ENCODE measurements around the gene PROX1.
"Not testable (repeated sequence)": the region's sequence is repeated elsewhere in the genome, so short reads cannot be mapped to it uniquely, and the experiment has no call there.

The PROX1 gene

DNA sequence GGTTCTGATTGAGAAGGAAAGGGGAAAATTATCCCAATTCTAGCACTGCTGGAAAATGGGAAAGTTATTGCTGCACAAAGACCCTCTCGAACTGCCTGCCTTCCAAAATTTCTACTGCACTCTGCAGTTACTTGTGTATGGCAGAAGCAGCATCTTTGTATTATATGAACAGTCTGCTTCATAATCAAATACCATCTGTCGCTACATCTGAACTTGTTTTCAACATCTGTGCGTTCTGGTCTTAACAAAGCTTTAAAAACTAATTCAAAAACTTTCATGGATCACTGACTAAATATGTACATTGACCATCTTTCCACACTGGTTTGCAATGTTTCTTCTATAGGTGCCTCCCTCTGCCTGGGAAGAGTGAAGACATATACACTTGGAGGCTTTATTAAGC, 79.2 kb downstream of the PROX1 start:
- in situ Hi-C loops (cut with MboI; ENCODE audit: low sequenced_read_pairs), result no loop called here

DNA sequence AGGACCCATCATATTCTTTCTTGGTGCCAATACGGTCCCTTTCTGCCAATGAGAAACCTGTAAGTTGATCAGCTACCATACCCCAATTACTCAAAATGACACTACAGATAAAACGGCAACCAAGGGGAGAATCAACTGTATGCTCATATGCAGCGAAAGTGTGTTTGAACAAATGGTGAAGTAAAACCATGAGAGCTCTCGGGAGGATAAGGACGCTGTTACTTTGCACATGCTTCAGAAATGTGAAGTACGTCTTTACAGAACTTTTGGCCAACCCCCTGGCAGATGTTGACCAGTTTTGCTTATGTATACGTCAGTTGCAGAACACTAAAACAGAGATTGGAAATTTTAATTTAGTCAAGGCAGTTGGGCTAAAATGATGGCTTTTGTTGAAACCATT, 79.6 kb downstream of the PROX1 start:
- in situ Hi-C loops (cut with MboI; ENCODE audit: low sequenced_read_pairs), result no loop called here

DNA sequence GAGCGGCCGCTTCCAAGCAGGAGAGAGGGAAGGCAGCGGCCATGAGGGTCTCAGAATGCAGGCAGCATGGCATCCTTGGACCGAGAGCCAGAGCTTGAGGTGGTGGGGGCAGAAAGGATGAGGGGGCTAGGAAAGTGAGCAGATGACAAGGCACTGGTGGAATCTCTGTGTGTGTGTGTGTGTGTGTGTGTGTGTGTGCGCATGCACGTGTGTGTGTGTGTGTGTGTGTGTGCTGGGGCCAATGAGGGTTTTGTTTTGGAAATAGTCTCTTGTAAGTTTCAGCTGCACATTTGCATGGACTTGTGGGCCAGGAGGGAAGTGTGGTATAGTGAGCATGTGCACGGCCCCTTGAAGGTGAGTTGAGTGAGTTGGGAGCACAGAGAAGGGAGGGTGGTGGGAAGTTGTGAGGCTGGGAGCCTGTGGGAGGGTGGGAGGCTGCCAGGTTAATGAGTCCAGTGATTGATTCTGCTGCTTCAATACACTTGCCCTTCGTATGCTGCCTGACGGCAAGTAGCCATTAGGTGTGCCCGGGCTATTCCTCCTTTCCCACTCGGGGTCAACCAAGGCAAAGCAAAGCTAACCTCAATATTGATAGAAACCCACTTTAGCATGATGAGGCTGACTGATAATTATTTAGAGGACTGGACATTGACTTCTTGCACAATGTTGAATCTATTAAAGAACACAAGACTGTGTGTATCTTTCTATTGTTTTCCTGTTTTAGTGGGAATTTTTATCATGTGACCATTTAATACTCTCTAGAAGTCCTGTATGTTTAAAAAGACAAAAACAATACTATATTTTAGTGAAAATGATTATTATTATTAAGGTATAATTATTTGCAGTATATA, 80.3 kb downstream of the PROX1 start:
- in situ Hi-C loops (cut with MboI; ENCODE audit: low sequenced_read_pairs), result no loop called here

DNA sequence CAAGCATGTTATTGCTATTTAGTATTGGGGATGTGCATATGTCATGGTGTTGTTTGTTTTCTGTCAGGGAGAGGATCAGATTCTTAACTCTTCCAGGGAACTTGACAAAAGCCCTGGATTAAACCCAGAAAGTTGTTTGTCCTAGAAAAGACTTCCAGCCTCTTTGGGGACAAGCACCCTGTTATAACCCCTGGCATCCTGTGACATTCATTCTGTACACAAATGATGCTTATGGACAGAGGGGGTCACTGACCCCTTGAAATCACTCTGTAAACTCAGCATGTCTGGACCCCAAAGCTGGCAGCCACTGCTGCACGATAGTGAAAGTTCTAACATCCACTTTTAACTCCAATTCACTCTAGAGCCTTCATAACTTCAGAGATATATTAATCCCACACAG, 81.2 kb downstream of the PROX1 start:
- in situ Hi-C loops (cut with MboI; ENCODE audit: low sequenced_read_pairs), result no loop called here

DNA sequence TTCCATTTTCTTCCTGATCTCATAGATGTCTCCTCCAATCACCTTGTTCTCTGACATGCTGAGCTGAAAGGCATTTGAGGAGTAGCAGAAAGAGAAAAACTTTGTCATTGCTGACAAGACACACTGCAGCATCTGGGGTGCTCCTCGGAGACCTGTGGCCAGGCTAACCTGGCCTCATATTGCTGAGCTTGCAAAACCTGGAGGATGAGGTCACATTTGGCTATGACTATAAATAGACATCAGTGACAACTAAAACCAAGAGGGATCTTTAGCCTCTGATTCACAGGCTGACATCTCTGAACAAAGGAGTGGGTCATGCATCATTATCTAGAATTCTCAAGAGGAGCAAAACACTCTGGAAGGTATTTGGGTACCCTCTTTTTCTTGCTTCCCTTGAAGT, 83.7 kb downstream of the PROX1 start:
- in situ Hi-C loops (cut with MboI; ENCODE audit: low sequenced_read_pairs), result no loop called here

DNA sequence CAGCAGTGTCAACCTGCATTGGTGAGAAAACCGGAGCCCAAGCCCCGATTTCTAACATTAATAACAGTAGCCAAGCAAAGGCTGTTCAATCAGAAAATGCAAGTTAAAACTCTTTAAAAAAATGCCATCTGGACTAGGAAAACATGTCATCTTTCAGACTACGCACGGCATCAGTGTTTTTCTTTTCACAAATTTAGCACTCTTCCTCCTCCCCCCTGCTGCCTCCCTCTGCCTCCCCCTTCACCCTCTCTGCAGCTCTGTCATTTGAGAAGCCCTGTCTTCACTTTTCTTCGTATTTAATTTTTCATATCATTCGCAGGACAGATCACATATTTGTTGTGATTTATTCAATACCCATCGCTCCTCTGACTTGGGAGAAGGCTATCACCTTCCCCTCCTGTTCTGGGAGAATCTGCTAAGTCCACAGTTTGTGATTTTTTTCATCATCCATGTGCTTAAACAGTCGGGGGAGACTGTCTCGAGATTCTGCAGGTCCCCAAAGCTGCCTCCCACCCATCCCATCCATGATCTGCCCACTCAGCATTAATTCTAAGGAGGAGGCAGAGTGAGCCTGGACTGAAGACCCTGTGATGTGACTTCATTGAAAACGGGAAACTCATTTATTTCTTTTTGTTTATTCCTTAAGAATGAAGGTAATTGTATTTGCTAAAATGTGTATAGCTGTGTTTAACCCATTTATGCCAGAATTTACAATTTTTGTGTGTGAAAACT, 84.8 kb downstream of the PROX1 start:
- in situ Hi-C loops (cut with MboI; ENCODE audit: low sequenced_read_pairs), result no loop called here

DNA sequence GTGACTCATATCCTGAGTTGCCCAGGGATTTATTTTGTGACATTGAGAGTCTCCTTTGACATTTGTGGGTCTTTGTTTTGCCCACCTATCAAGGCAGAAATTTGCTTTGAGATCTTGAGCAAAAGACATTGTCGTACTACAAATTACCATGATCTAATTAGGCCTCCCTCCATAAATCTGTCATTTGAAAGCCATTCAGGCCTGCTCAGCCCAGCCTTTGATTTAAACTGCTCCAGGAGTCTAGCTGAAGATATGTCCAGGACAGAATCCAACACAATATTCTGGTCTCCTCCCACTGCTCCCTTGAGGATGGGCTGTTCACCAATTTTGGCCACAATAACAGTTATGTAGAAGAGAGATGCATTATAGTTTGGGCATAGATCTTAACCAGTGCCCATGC, 86.7 kb downstream of the PROX1 start:
- in situ Hi-C loops (cut with MboI; ENCODE audit: low sequenced_read_pairs), result no loop called here

DNA sequence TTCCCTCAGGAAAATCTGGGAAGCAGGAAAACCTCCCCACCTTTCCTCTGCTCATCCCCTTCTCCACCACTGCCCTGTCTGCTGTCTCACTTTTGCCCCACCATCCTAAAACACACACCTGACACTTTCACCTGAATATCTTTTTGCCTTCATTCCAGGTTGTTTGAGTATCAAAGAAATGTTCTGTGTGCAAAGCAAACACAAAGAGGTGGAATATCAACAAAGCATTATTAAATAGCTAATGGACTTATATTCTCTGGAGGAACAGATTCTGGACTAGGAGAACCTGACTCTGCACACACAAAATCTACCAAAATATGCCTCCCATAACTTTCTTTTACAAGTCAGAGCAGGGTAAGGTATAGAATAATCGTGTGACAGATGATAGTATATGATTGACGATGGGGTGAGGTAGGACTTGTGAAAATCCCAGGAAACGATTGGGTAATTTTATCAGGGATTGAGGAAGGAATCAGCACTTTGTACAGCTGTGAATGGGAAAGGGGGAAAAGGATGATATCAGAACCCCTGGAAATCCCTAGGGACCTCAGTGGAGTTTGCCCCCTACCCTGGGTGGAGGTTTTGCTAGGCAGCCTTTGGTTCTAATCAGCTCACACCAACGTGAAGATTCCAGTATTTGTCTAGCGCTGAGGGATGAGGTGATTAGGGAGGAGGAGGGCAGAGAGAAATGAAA, 87.7 kb downstream of the PROX1 start:
- in situ Hi-C loops (cut with MboI; ENCODE audit: low sequenced_read_pairs), result no loop called here

DNA sequence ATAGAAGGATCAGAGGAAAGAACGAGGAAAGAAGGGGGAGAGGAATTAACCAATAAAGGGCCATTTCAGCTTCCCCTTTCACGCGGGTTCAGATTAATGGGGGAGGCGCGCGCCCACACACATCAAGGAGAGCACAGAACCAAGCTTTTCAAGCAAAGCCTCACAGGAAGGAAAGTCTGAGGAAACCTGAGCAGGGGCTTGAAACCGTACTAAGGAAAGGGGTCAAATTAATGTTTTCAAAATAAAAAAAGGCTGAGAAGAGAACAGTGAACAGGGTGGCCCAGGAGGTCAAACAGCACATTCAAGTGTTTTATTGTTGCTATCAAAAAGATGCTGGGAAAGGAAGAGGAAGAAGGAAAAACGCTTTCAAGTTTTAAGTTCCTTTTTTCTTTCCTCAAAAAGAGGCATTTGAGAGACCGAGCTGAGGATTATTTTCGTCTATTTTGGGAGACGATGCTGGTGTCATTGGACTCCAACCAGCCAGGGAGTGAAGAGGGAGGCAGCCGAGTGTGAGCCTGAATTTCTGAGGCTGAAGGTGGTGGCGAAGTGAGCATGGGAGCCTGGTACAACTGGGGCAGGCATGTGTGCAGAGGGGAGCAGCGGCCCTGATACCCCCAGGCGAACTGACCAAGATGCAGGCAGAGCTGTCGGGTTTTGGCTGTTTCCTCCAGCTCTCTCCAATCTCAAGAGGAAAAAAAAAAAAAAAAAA, 88.4 kb downstream of the PROX1 start:
- in situ Hi-C loops (cut with MboI; ENCODE audit: low sequenced_read_pairs), result no loop called here

DNA sequence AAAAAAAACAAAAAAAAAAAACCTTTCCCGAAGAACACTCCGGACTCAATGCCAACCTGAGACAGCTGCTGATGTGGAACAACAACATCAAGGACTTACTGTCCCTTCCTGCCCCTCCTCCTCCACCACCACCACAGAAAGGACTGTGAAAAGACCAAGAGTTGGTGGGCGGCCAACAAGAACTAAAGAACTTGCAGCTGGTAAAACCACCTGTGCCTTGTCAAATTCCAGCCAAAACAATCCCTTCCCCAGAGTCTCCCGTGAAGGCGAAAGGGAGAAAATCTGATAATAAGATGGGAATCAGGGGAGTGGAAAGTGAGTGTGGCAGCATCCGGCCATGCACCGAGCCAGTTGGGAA, 88.9 kb downstream of the PROX1 start:
- in situ Hi-C loops (cut with MboI; ENCODE audit: low sequenced_read_pairs), result no loop called here

DNA sequence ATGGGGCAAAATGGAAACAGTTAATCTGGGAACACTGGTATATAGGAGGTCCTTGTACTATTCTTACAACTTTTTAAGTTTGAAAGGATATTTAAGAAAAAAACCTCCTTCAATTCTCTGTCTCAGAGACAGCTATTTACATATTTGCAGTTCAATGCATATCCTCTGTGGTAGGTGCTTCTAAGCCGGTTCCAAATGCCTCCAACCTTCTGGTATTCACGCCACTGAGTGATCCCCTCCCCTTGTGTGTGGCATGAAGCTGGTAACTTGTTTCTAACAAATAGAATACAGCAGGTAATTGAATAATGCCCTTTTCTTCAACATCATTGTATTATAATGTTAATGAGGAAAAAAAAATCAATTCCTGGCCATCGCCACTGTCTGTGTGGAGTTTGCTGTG, 91.2 kb downstream of the PROX1 start:
- in situ Hi-C loops (cut with MboI; ENCODE audit: low sequenced_read_pairs), result no loop called here

DNA sequence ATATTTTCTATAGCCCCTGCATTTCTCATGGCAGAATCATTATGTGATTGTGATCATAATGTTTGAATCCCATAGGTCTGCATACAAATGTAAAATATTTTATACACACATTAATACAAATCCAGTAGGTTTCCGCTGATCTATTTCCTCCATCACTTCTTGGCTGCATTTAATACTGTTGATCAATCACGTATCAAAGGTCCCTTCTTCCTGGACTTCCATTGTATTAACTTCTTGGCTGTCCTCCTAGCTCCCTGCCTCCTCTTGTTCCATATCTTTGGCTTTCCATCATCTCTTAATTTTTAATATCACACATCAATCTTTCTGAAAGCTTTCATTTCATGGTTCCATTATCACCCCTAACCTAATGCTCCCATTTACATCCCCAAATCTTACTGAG, 97.6 kb downstream of the PROX1 start:
- in situ Hi-C loops (cut with MboI; ENCODE audit: low sequenced_read_pairs), result no loop called here

DNA sequence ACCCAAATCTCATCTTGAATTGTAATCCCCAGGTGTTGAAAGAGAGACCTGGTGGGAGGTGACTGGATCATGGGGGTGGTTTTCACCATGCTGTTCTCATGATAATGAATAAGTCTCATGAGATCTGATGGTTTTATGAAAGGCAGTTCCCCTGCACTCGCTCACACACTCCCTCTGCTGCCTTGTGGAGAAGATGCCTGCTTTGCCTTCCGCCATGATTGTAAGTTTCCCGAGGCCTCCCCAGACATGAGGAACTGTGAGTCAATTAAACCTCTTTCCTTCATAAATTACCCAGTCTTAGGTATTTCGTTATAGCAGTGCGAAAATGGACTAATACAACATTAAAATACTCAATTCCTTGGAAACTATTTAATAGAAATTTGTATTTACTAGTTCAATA, 99.2 kb downstream of the PROX1 start:
- in situ Hi-C loops (cut with MboI; ENCODE audit: low sequenced_read_pairs), result no loop called here

DNA sequence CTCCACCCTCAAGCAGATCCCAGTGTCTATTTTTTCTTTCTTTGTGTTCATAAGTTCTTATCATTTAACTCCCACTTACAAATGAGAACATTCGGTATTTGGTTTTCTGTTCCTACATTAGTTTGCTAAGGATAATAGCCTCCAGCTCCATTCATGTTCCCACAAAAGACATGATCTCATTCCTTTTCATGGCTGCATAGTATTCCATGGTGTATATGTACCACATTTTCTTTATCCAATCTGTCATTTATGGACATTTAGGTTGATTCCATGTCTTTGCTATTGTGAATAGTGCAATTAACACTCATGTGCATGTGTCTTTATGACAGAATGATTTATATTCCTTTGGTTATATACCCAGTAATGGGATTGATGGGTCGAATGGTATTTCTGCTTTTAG, 101.2 kb downstream of the PROX1 start:
- in situ Hi-C loops (cut with MboI; ENCODE audit: low sequenced_read_pairs), result not testable (repeated sequence)
